ENCODE measurements around the gene TRIM40.

Gene TRIM40

DNA sequence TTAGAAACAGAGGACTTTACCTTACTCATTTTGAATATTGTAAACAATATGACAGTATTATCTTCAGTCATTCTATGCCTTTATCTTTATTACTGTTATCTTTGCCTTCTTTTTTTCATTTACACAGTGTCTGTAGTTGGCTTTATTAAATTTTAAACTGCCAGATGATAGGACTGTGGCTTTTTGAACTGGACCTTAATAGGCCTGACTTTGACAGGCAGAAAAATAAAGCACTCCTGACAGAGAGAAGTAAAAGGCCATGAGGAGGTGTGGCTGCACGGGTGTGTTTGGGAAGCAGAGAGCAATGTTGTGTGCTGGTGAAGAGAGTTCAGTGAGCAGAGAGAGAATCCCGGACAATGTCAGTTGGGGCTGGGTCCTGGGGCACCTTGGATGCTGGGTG, 7.8 kb downstream of the TRIM40 start:
- TF ChIP-seq EGR1 (IDR thresholded peaks at IDR 0.05) (no peak), ZBTB7A (IDR thresholded peaks at IDR 0.05; ENCODE audit: low read depth) (no peak), CREB1 (IDR thresholded peaks at IDR 0.05; ENCODE audit: low read depth) (no peak), EP300 (IDR thresholded peaks at IDR 0.05; ENCODE audit: borderline replicate concordance) (no peak), CEBPB (IDR thresholded peaks at IDR 0.05) (no peak), RAD21 (IDR thresholded peaks at IDR 0.05; ENCODE audit: low read depth) (no peak), TEAD4 (IDR thresholded peaks at IDR 0.05) (no peak)
- TF ChIP-seq, protein P1, sequence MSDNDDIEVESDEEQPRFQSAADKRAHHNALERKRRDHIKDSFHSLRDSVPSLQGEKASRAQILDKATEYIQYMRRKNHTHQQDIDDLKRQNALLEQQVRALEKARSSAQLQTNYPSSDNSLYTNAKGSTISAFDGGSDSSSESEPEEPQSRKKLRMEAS (IDR thresholded peaks at IDR 0.05): no peak
- TF ChIP-seq, protein P2, sequence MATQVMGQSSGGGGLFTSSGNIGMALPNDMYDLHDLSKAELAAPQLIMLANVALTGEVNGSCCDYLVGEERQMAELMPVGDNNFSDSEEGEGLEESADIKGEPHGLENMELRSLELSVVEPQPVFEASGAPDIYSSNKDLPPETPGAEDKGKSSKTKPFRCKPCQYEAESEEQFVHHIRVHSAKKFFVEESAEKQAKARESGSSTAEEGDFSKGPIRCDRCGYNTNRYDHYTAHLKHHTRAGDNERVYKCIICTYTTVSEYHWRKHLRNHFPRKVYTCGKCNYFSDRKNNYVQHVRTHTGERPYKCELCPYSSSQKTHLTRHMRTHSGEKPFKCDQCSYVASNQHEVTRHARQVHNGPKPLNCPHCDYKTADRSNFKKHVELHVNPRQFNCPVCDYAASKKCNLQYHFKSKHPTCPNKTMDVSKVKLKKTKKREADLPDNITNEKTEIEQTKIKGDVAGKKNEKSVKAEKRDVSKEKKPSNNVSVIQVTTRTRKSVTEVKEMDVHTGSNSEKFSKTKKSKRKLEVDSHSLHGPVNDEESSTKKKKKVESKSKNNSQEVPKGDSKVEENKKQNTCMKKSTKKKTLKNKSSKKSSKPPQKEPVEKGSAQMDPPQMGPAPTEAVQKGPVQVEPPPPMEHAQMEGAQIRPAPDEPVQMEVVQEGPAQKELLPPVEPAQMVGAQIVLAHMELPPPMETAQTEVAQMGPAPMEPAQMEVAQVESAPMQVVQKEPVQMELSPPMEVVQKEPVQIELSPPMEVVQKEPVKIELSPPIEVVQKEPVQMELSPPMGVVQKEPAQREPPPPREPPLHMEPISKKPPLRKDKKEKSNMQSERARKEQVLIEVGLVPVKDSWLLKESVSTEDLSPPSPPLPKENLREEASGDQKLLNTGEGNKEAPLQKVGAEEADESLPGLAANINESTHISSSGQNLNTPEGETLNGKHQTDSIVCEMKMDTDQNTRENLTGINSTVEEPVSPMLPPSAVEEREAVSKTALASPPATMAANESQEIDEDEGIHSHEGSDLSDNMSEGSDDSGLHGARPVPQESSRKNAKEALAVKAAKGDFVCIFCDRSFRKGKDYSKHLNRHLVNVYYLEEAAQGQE (IDR thresholded peaks at IDR 0.05; ENCODE audit: low read depth): no peak

DNA sequence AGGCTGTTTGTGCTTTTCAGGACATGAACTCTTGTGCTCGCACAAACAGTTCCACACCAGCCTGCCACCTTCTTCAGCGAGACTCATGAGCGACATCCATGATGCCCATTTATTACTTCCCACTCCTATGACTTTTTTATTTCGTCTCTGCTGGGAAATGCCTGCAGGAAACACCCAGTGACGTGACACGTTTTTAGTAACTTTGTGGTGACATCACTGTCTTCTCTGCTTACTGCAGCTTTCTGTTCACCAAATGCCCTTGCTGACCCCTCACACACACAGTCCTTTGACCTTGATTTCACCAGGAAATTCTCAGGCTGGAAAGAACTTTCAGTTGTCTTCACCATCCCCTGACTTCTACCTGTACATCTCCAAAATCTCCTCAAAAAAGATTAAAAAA, 8.9 kb downstream of the TRIM40 start:
- TF ChIP-seq CREB1 (IDR thresholded peaks at IDR 0.05; ENCODE audit: low read depth) (no peak), NFIC (IDR thresholded peaks at IDR 0.05) (no peak), CEBPB (IDR thresholded peaks at IDR 0.05) (no peak), RAD21 (IDR thresholded peaks at IDR 0.05; ENCODE audit: low read depth) (no peak), FOXM1 (IDR thresholded peaks at IDR 0.05; ENCODE audit: borderline replicate concordance, low read depth) (no peak), TAF1 (IDR thresholded peaks at IDR 0.05; ENCODE audit: low read depth) (no peak), TEAD4 (IDR thresholded peaks at IDR 0.05) (no peak), EP300 (IDR thresholded peaks at IDR 0.05; ENCODE audit: borderline replicate concordance) (no peak), TCF12 (IDR thresholded peaks at IDR 0.05; ENCODE audit: low read depth) (no peak)
- TF ChIP-seq, protein P2 (IDR thresholded peaks at IDR 0.05; ENCODE audit: low read depth): no peak
- TF ChIP-seq, protein P3, sequence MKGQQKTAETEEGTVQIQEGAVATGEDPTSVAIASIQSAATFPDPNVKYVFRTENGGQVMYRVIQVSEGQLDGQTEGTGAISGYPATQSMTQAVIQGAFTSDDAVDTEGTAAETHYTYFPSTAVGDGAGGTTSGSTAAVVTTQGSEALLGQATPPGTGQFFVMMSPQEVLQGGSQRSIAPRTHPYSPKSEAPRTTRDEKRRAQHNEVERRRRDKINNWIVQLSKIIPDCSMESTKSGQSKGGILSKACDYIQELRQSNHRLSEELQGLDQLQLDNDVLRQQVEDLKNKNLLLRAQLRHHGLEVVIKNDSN (IDR thresholded peaks at IDR 0.05): no peak
- TF ChIP-seq, protein P1 (IDR thresholded peaks at IDR 0.05): no peak

DNA sequence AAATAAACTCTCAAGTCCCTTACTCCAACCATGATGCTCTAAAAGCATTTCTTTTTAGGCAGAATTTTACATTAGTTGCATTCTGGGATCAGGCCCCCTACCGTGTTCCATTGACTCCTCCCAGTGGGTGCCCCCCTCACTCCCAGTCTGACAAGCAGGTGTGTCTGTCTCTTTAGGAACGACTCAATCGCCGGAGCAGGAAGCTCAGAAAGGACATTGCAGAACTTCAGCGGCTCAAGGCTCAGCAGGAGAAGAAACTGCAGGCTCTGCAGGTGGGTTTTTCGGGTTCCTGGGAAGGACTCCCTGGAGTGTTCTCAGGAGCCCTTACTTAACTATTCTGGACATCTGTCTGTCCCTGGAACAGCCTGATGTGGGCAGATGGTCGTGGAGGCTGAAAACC, 9.9 kb downstream of the TRIM40 start:
- TF ChIP-seq EP300 (IDR thresholded peaks at IDR 0.05; ENCODE audit: borderline replicate concordance): no peak
- TF ChIP-seq ZBTB7A (IDR thresholded peaks at IDR 0.05; ENCODE audit: low read depth): no peak
- TF ChIP-seq FOXM1 (IDR thresholded peaks at IDR 0.05; ENCODE audit: borderline replicate concordance, low read depth): no peak
- no peak for TF ChIP-seq YY1 (IDR thresholded peaks at IDR 0.05; ENCODE audit: low read depth)
- TF ChIP-seq, protein P1 (IDR thresholded peaks at IDR 0.05): no peak
- no peak for TF ChIP-seq EGR1 (IDR thresholded peaks at IDR 0.05)

DNA sequence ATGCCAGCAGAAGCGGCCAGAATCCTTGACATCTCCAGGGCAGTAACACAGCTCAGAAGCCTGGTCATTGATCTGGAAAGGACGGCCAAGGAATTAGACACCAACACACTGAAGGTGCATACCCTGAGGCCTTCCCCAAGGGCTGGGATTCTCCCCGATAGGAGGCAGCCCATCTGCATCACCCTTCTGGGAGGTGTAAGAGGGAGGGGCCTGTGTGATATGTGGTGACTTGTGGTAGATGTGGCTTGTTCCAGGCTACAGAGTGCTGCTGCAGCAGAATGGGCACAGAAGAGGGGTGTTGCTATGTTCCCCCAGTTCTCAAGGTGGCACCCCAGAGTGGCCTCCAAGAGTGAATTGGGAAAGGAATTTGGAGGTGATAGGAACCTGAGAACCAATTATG, 11.2 kb downstream of the TRIM40 start:
- TF ChIP-seq TEAD4 (IDR thresholded peaks at IDR 0.05) (no peak), NFIC (IDR thresholded peaks at IDR 0.05) (no peak), EP300 (IDR thresholded peaks at IDR 0.05; ENCODE audit: borderline replicate concordance) (no peak), FOXM1 (IDR thresholded peaks at IDR 0.05; ENCODE audit: borderline replicate concordance, low read depth) (no peak), RAD21 (IDR thresholded peaks at IDR 0.05; ENCODE audit: low read depth) (no peak), YY1 (IDR thresholded peaks at IDR 0.05; ENCODE audit: low read depth) (no peak)
- TF ChIP-seq, protein P2 (IDR thresholded peaks at IDR 0.05; ENCODE audit: low read depth): no peak
- TF ChIP-seq, protein P1 (IDR thresholded peaks at IDR 0.05): no peak

DNA sequence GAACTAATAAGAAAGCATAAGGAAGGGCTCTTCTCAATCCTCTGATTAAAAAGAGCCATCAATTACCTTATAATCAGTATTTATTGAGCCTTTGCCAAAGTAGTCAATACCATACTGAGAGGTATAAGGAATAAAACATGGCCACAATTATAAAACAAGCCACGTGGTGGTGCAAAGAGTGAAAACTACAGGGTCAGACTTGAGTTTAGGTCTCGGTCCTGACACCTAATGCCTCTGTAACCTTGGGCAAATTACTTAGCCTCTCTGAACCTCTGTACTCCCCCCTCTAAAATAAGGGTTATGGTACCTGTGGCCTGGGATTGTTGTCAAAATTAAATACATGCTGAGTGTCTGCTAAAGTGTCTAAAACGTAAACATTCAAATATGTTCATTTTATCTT, 13.3 kb downstream of the TRIM40 start:
- no peak for TF ChIP-seq RAD21 (IDR thresholded peaks at IDR 0.05; ENCODE audit: low read depth)
- TF ChIP-seq EGR1 (IDR thresholded peaks at IDR 0.05): no peak
- no peak for TF ChIP-seq FOXM1 (IDR thresholded peaks at IDR 0.05; ENCODE audit: borderline replicate concordance, low read depth)
